Measurements from ENCODE around the gene MTRF1.

Gene MTRF1

DNA sequence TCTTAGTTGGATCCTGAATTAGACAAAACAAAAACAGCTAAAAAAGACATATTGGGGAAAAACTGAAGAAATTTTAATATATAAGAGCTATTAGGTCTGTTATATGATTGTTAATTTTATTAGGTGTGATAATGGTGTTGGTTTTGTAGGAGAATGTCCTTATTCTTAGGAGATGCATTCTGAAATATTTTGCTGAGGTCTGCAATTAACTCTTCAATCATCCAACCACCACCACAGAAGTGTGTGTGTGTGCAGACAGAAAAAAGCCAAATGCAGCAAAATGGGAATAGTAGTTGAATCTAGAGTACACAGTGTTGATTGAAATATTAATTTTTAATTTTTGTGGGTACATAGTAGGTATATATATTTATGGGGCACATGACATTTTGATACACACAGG lies 56.9 kb downstream of the MTRF1 start:
- Histone ChIP-seq H2AFZ (ENCODE audit: low read length) (no peak overlapping the region), H3K4me3 (ENCODE audit: low read length) (no peak overlapping the region), H3K27me3 (replicated peaks; ENCODE audit: insufficient read depth, low read length) (no peaks in the 10 kb centered on the region), H3K9me2 (replicated peaks; ENCODE audit: insufficient read depth, low read length) (no peaks in the 10 kb centered on the region), H3K4me2 (ENCODE audit: low read depth, low read length) (no peak overlapping the region), H3K4me1 (ENCODE audit: low read length) (no peaks in the 10 kb centered on the region), H3F3A (ENCODE audit: insufficient read depth, low read length) (no peaks in the 10 kb centered on the region), H3K27ac (ENCODE audit: low read length) (no peak overlapping the region), H4K20me1 (ENCODE audit: insufficient read depth, low read length) (no peaks in the 10 kb centered on the region), H3K9ac (ENCODE audit: low read length) (no peak overlapping the region), H3K9me3 (replicated peaks; ENCODE audit: insufficient read depth, low read length) (no peaks in the 10 kb centered on the region), H3K36me3 (replicated peaks; ENCODE audit: insufficient read depth, low read length) (no peaks in the 10 kb centered on the region), H3K79me2 (ENCODE audit: low read length) (no peaks in the 10 kb centered on the region)
- TF ChIP-seq EZH2 (optimal IDR thresholded peaks at IDR 0.05; ENCODE audit: low read depth, low read length) (no peak), EZH2phosphoT487 (IDR thresholded peaks at IDR 0.05; ENCODE audit: low read length) (no peak)
- TF ChIP-seq, protein P1, sequence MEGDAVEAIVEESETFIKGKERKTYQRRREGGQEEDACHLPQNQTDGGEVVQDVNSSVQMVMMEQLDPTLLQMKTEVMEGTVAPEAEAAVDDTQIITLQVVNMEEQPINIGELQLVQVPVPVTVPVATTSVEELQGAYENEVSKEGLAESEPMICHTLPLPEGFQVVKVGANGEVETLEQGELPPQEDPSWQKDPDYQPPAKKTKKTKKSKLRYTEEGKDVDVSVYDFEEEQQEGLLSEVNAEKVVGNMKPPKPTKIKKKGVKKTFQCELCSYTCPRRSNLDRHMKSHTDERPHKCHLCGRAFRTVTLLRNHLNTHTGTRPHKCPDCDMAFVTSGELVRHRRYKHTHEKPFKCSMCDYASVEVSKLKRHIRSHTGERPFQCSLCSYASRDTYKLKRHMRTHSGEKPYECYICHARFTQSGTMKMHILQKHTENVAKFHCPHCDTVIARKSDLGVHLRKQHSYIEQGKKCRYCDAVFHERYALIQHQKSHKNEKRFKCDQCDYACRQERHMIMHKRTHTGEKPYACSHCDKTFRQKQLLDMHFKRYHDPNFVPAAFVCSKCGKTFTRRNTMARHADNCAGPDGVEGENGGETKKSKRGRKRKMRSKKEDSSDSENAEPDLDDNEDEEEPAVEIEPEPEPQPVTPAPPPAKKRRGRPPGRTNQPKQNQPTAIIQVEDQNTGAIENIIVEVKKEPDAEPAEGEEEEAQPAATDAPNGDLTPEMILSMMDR (IDR thresholded peaks at IDR 0.05; ENCODE audit: low read length), result no peak
- DNase-seq, result no peak

DNA sequence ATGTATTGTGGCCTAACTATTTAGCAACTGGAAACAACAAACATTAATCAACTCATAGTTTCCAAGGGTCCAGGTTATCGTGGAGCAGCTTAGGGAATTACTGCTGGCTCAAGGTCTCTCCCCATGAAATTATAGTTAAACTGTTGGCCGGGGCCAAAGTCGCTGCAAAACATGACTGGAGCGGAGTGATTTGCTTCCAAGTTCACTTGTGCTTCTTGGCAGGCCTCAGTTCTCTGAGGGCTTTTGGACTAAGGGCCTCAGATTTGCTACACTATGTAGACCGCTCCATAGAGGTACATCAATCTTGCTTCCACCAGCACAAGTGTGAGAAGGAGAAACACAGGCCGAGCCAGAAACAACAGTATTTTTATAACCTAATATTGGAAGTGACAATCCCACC lies 59.6 kb downstream of the MTRF1 start:
- no peak overlapping the region for H3K9ac ChIP-seq (ENCODE audit: low read length)
- TF ChIP-seq EZH2 (optimal IDR thresholded peaks at IDR 0.05; ENCODE audit: low read depth, low read length), result no peak
- TF ChIP-seq EZH2phosphoT487 (IDR thresholded peaks at IDR 0.05; ENCODE audit: low read length), result no peak
- TF ChIP-seq, protein P1 (IDR thresholded peaks at IDR 0.05; ENCODE audit: low read length), result no peak

DNA sequence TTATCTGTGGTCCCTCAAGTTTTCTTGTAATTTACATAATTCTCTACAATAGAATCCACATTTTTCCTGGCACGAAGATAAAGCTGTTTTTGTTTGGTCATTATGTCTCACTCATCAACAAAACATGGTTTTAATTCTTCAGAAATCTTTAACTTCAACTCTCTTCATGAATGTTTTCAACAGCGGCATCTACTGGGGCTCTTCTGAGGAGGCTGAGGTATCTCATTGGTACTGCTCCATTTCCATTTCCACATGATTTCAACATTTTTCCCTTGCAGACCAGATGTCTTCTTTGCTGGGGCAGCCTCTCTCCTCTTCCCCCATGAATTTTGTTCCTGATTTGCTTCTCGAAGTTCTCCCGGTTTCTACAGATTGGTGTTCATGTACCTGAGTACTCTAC lies 63.2 kb downstream of the MTRF1 start:
- Histone ChIP-seq H3K4me2 (ENCODE audit: low read depth, low read length) (no peak overlapping the region), H3F3A (ENCODE audit: insufficient read depth, low read length) (no peaks in the 10 kb centered on the region), H3K36me3 (replicated peaks; ENCODE audit: insufficient read depth, low read length) (no peaks in the 10 kb centered on the region), H3K4me3 (ENCODE audit: low read length) (no peak overlapping the region), H3K27me3 (replicated peaks; ENCODE audit: insufficient read depth, low read length) (no peaks in the 10 kb centered on the region), H3K79me2 (ENCODE audit: low read length) (no peaks in the 10 kb centered on the region), H4K20me1 (ENCODE audit: insufficient read depth, low read length) (no peaks in the 10 kb centered on the region), H3K4me1 (ENCODE audit: low read length) (no peaks in the 10 kb centered on the region), H2AFZ (ENCODE audit: low read length) (no peak overlapping the region), H3K27ac (ENCODE audit: low read length) (no peak overlapping the region), H3K9me3 (replicated peaks; ENCODE audit: insufficient read depth, low read length) (no peaks in the 10 kb centered on the region), H3K9ac (ENCODE audit: low read length) (no peak overlapping the region), H3K9me2 (replicated peaks; ENCODE audit: insufficient read depth, low read length) (no peaks in the 10 kb centered on the region)
- no peak for DNase-seq
- no peak for TF ChIP-seq EZH2 (optimal IDR thresholded peaks at IDR 0.05; ENCODE audit: low read depth, low read length)
- TF ChIP-seq EZH2phosphoT487 (IDR thresholded peaks at IDR 0.05; ENCODE audit: low read length), result no peak
- TF ChIP-seq, protein P1 (IDR thresholded peaks at IDR 0.05; ENCODE audit: low read length), result no peak

More for the DNA sequence above, 59.6 kb downstream of the MTRF1 start:
- no peaks in the 10 kb centered on the region for H3F3A ChIP-seq (ENCODE audit: insufficient read depth, low read length)
- H3K36me3 ChIP-seq (replicated peaks; ENCODE audit: insufficient read depth, low read length), result no peaks in the 10 kb centered on the region
- no peaks in the 10 kb centered on the region for H4K20me1 ChIP-seq (ENCODE audit: insufficient read depth, low read length)
- no peak overlapping the region for H3K4me3 ChIP-seq (ENCODE audit: low read length)
- H3K4me2 ChIP-seq (ENCODE audit: low read depth, low read length), result no peak overlapping the region
- no peaks in the 10 kb centered on the region for H3K9me3 ChIP-seq (replicated peaks; ENCODE audit: insufficient read depth, low read length)
- H3K27ac ChIP-seq (ENCODE audit: low read length), result no peak overlapping the region
- no peak for DNase-seq
- H2AFZ ChIP-seq (ENCODE audit: low read length), result no peak overlapping the region
- no peaks in the 10 kb centered on the region for H3K27me3 ChIP-seq (replicated peaks; ENCODE audit: insufficient read depth, low read length)
- H3K9me2 ChIP-seq (replicated peaks; ENCODE audit: insufficient read depth, low read length), result no peaks in the 10 kb centered on the region
- no peaks in the 10 kb centered on the region for H3K79me2 ChIP-seq (ENCODE audit: low read length)
- H3K4me1 ChIP-seq (ENCODE audit: low read length), result no peaks in the 10 kb centered on the region

All from MM.1S (cell line).